A549 (cell line): ENCODE data around the gene UROC1.

ENCODE experiments used
- CHD2 ChIP-seq: fragments of 150-350 bp; IDR thresholded peaks from 2 replicates; pipeline ENCODE4 v1.6.1; 2014; ENCODE audit warnings: low read length; ENCODE audit not compliant: partially characterized antibody
- EP300 ChIP-seq, 2 experiments: fragments of >200 bp; sonication (Bioruptor Twin); formaldehyde crosslinking; IDR thresholded peaks; 2 replicates in 1 of 2; 3 replicates in 1 of 2; pipeline ENCODE4 v1.6.1; 2016 to 2017
- ESRRA ChIP-seq: fragments of 150-350 bp; IDR thresholded peaks from 2 replicates; pipeline ENCODE4 v1.6.1; 2014; ENCODE audit warnings: mild to moderate bottlenecking, low read length, borderline replicate concordance
- FOSL2 ChIP-seq, 2 experiments: fragments of 450-650 bp in 1 of 2; fragments of >200 bp in 1 of 2; sonication (Bioruptor Twin) in 1 of 2; formaldehyde crosslinking; IDR thresholded peaks; 2 replicates each; pipeline versions ENCODE4 v1.5.0 to v1.6.1; 2016 to 2020; ENCODE audit warnings: mild to moderate bottlenecking in 1 of 2, moderate library complexity in 1 of 2
- JUNB ChIP-seq: fragments of >200 bp; sonication (Bioruptor Twin); formaldehyde crosslinking; IDR thresholded peaks from 2 replicates; pipeline ENCODE4 v1.6.1; 2016
- MAFK ChIP-seq: fragments of 450-650 bp; IDR thresholded peaks from 2 replicates; pipeline ENCODE4 v1.6.1; 2014; ENCODE audit not compliant: partially characterized antibody
- MYC ChIP-seq: IDR thresholded peaks from 2 replicates; pipeline ENCODE4 v1.6.1; 2012; ENCODE audit warnings: mild to moderate bottlenecking, inconsistent platforms, low read length, improper control_type of control experiment, borderline replicate concordance
- POLR2A ChIP-seq: IDR thresholded peaks from 2 replicates; pipeline ENCODE4 v1.6.1; 2012; ENCODE audit warnings: mild to moderate bottlenecking, low read length
- RFX5 ChIP-seq: fragments of 450-650 bp; IDR thresholded peaks from 2 replicates; pipeline ENCODE4 v1.7.1; 2014; ENCODE audit warnings: antibody characterized with exemption, mild to moderate bottlenecking, moderate library complexity
- ZC3H11A ChIP-seq: fragments of 450-650 bp; IDR thresholded peaks from 2 replicates; pipeline ENCODE4 v1.6.1; 2014; ENCODE audit warnings: antibody characterized with exemption, mild to moderate bottlenecking
- ZNF302 ChIP-seq: fragments of 250-450 bp; sonication (Bioruptor Pico); IDR thresholded peaks from 2 replicates; pipeline ENCODE4 v1.9.0; 2021; ENCODE audit warnings: inconsistent platforms, mild to moderate bottlenecking, moderate library complexity
- TF ChIP-seq, protein P1 (sequence below): fragments of >200 bp; sonication (Bioruptor Twin); formaldehyde crosslinking; IDR thresholded peaks from 3 replicates; pipeline ENCODE4 v1.5.1; 2016
- TF ChIP-seq, protein P2 (sequence below): fragments of 450-650 bp; IDR thresholded peaks from 2 replicates; pipeline ENCODE4 v1.6.1; 2014; ENCODE audit warnings: antibody characterized with exemption

GRCh38 chr3:126456211-126456610 lies 61.4 kb downstream of the UROC1 start:
- TF ChIP-seq CHD2 (no peak), POLR2A (no peak), ZC3H11A (no peak), FOSL2 (IDR thresholded peaks at IDR 0.05) (no peak), FOSL2 (CRISPR knock-in tag; IDR thresholded peaks at IDR 0.05) (no peak), MYC (no peak), MAFK (no peak), RFX5 (no peak), ESRRA (no peak), JUNB (no peak), ZNF302 (CRISPR knock-in tag) (no peak), EP300 (IDR thresholded peaks at IDR 0.05) (no peak)
- TF ChIP-seq, protein P1, sequence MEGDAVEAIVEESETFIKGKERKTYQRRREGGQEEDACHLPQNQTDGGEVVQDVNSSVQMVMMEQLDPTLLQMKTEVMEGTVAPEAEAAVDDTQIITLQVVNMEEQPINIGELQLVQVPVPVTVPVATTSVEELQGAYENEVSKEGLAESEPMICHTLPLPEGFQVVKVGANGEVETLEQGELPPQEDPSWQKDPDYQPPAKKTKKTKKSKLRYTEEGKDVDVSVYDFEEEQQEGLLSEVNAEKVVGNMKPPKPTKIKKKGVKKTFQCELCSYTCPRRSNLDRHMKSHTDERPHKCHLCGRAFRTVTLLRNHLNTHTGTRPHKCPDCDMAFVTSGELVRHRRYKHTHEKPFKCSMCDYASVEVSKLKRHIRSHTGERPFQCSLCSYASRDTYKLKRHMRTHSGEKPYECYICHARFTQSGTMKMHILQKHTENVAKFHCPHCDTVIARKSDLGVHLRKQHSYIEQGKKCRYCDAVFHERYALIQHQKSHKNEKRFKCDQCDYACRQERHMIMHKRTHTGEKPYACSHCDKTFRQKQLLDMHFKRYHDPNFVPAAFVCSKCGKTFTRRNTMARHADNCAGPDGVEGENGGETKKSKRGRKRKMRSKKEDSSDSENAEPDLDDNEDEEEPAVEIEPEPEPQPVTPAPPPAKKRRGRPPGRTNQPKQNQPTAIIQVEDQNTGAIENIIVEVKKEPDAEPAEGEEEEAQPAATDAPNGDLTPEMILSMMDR: no peak
- TF ChIP-seq, protein P2, sequence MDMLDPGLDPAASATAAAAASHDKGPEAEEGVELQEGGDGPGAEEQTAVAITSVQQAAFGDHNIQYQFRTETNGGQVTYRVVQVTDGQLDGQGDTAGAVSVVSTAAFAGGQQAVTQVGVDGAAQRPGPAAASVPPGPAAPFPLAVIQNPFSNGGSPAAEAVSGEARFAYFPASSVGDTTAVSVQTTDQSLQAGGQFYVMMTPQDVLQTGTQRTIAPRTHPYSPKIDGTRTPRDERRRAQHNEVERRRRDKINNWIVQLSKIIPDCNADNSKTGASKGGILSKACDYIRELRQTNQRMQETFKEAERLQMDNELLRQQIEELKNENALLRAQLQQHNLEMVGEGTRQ: no peak
